ENCODE results near the gene ARHGDIB.
A peak's percentile ranks its signal among the peaks of the same experiment; 100 is the strongest.

Gene ARHGDIB

DNA sequence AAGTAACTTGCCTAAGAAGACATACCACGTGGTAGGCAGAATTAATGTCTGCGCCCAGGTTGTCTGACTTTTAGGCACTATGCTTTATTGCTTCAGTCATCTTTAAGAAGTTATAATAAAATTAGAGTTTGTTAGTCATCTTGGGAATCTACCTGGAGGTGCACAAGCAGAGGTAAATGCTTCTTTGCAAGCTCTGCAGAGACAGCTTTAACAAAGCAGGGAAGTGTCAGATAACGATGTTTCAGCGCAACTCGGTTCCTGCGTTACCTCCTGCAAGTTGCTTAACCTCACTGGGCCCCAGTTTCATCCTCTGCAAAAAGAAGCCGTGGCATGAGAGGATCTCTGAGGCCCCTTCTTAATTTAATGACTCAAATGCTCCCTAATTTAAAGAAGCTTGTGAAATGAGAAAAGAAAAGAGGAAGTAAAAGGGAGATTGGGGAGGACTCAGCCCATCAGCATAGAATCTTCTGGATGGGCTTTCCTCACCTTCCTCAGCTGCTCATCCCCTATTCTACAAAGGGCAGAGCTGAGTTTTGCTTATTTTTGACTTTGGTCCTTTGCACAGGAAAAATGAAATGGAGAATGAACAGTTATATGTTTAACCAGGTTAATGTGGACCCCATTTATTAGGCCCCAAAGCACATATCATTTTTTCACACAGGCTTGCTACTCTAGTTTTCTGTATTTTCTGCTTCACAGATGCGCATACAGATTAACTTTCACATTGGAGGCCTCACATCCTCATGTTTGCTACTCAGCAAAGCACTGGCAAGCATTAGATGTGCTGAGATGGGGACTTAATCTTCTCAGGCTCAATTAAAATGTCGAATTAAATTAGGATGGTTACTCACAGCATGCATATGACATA is 5.1 kb downstream of the ARHGDIB start:
- DNase-seq (ENCODE audit: low read depth): no peak

DNA sequence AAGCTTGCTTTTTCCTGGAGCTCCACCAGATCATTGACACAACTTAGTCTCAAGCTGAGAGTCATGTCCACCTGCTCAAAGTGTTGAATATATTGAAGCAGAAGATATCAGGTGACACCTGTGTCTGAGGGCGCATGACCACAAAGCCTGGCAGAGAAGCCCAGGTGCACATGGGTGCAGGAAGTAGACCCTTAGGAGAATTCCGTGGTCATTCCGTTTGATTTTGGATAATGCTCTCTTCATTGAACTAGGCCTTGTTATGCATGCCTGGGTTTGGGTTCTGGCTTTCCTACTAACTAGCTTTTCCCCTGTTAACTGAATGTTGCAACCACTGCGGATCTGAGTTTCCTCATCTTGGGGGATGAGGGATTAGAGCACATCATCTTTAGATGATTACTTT is 7.1 kb downstream of the ARHGDIB start:
- no peak for DNase-seq (ENCODE audit: low read depth)

DNA sequence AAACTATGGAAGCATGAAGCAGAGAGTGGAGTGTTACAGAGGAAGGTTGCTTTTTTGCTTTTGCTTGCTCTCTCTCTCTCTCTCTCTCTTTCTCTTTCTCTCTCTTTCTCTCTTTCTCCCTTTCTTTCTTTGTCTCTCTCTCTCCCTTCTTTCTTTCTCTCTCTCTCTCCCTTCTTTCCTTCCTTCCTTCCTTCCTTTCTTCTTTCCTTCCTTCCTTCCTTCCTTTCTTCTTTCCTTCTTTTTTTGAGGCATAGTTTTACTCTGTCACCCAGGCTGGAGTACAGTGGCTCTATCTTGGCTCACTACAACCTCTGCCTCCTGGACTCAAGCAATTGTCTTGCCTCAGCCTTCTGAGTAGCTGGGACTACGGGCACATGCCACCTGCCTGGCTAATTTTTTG is 7.6 kb downstream of the ARHGDIB start:
- DNase-seq (ENCODE audit: low read depth): no peak

DNA sequence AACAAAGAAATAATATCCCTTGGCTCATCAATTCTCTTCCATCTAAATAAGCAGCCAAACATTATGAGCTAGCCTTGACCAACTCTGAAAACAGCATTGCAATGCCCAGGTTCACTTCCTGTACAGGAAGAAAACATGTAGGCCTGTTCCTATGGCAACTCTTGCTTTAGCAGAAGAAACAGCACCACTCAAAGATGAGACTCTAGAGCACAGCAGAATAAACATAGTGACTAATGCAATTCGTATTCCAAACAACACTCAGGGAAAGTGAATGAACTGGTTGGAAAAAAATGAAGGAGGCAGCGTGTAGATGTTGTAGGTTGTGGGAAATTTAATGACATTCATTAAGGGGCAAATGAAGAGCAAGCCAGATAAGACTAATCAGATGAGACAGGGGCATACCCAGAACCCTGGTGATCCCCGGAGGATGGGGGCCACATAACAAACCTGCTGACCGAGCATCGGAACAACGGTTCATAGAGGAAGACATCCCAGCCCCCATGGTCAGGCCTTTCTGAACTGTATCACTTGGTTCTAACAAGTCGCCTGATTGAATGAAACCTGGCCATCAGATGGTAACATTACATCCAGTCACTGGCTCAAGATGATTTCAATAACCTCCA is 9.0 kb downstream of the ARHGDIB start:
- no peak for DNase-seq (ENCODE audit: low read depth)

DNA sequence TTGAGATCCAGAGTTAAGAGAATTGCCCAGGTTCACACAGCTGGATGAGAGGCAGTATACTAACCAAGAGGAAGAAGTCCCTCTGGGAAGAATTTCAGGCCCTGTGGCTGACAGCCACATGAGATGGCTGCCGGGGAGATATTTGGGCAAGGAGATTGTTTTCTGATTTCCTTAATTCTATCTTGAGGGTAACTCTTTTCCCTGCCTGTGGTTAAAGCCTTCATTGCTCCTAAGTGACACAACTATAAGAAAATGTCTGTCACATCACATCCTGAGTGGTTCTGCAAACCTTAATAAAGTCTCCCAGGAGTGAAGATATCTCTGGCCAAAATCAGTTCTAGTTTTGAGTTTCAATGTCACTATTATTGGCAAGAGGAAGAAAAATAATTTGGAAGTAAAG is 9.6 kb downstream of the ARHGDIB start:
- DNase-seq (ENCODE audit: low read depth): no peak

DNA sequence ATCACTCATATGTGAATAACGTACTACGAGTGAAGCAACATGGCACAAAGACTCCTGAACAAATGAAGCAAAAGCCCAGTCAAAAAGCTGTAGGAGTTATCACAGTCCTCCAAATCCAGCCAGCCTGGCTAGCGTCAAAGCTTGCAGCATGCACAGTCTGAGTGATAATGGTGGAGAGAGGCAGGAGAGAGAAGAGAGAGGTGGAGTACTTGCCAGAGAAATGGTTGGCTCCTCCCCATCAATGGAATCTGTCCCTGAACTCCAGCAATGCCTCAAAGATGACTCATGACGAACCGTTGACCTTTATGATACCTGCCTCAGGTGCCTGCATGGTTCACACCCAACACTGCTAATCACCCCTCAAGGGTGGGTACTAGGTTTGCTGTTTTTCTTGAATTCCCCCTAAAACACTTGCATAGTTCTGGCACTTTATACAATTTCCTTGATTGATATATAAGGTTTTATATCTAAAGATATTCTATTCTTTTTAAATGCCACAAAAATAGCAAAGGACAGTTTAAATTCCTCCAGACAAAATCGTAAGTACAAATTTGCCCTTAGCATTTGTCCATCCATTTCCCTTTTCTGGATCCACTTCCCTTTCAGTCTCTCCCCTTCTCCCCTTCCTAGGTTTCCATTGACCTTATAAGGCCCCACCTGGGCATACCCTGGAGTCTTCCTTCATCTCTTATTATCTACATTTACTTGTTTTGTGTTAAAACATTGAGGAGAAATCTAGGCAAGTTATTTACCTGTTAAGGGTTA is 10.2 kb downstream of the ARHGDIB start:
- no peak for DNase-seq (ENCODE audit: low read depth)

DNA sequence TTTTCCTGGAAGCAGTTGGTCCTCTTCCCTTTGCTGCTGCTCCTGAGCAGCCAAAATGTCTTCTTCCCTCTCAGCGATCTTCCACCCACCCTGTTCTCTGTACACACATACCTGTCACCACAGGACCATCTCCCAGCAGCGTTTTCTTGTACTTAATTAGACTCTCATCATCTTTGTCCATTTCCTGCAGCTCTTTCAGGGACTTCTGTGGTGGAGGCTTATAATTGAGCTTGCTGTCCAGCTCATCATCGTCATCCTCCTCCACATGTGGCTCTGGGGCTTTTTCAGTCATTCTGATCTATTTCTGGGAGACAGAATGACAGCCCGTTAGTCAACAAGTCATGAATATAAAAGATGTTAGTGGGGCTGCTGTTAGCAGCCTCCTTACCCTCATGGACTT is 11.0 kb downstream of the ARHGDIB start:
- no peak for DNase-seq (ENCODE audit: low read depth)

DNA sequence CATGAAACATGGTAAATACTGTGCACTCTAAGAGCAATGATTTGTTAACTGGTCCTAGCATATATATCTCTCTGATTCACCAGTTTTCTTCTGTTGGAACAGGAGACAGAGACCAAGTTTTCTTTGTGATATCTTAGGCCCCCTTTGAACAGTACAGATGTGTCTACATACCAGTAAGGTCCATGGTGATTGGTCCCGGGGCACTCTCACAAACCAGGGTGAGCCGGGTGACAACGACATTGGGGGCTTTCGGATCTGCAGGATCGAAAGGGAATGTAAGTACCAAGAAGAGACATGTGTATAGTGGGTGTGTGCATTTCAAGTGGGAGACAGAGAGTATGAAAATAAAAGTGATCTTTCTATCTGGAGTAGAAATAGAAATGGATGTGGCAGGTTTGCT is 11.8 kb downstream of the ARHGDIB start:
- no peak for DNase-seq (ENCODE audit: low read depth)

DNA sequence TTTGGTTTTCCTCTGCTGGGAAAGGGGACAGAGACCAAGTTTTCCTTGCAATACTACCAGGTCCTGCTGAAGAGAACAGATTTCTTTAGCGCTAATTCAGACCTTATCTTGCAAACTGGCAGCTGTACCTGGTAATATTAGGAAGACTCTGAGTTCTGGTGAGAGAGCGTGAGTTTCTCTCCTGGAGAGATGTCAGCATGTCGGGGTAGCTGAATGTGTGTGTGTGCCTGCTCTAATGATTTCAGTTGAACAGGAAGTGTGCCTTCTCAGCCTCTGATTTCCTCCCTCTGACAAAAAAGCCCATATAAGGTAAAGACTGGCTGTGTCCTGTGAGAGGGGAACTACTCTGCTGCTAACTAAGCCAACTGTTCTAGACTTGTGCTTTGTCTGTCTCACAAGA is 12.7 kb downstream of the ARHGDIB start:
- DNase-seq (ENCODE audit: low read depth): peak; percentile 41

DNA sequence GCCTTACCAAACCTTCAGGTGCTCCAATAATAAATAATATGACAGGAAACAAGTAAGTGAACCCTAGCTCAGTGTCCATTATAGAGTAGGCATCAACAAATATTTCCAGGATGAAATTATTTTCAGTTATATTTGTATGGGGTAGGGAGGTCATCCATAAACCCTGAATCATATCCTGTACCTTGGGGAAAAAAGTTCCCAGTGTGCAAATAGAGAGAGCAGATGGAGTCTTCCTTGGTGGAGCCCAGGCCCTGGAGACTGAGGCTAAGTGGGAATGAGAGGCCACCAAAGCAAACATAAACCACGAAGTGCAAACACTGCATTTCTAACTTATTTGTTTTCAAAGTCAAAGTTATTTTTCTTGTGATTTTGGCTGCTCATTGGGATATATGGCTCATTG is 14.5 kb downstream of the ARHGDIB start:
- no peak for DNase-seq (ENCODE audit: low read depth)

DNA sequence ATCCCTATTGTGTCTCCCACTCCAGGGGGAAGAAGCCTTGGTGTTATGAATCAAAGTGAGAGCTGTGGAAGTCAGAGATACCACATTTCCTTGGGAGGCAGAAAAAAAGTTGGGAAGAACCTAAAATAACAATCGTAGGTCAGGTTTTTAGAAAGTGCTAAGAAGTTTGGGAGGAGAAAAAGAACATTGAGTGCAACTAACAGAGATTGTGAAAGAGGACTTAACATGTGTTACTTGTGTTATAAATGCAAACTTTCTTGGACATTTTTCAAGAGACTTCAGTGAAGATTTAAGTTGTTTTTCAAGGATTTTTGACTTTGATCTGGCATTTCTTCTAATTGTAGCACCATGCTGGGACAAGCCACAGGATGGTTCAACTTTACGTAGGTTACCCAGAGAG is 15.2 kb downstream of the ARHGDIB start:
- DNase-seq (ENCODE audit: low read depth): no peak

DNA sequence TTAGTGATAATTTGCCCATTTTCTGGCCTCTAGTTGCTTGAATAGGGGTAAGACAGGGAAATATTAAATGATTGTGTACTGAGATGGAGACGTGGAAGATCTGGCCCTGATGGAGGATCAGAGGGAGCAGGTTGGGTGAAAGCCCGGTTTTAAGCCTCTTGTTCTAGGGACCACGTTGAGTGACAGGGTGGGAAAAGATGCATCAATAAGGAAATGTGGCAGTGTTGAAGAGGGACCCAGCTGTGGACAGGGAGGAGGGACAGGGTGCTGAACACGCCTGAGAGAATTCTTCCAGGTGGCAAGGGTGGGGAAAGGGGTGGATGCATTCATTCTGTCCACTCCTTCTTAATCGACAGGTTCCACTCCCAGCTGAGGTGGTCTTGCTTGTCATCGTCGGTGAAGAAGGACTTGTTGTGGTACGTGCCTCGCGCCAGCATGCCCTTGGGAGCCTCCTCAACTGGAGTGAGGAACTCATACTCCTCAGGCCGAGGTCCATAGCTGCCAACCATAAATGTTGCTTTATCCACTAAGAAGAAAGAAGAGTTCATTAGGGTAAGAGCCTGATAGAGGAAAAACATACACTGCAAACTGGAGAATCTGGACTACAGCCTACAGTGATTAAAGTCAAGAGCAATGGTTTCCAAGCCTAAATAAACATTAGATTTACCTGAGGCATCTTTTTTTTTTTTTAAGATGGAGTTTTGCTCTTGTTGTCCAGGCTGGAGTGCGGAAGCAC is 19.0 kb downstream of the ARHGDIB start:
- DNase-seq (ENCODE audit: low read depth): no peak

DNA sequence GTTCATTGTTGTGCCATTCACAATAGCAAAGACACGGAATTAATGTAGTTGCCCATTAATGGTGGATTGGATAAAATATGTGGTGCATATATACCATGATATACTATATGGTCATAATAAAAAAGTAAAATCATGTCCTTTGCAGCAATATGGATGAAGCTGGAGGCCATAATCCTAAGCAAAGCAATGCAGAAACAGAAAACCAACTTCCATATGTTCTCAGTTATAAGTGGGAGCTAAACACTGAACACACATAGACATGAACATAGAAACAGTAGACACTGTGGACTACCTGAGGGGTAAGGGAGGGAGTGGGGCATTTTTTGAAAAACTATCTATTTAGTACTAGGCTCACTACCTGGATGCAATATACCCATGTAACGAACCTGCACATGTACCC is 20.0 kb downstream of the ARHGDIB start:
- DNase-seq (ENCODE audit: low read depth): no peak

DNA sequence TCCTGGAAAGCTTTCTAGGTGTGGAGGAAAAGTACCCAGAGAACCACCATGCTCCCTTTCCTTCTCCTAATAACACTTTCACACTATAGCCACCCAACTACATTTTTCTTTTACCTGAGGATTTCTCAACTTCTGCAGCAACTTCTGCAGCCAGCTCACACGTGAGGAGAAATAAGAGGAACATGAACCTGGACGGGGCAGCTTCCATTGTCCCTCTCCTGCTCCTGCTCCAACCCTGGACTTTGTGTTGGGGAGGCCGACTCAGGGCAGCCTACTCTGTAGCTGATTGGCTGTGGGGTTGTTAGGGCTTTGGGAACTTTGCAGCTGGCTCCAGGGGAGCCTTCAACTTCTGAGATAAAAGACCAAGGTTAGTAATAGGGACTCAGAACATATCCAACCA is 23.1 kb downstream of the ARHGDIB start, which contains the start of gene ERP27:
ERP27 (minus strand) TSS at position 237 of the 400 bp plus-strand sequence; CDS start at position 208, 29 bp downstream.
- no peak for DNase-seq (ENCODE audit: low read depth)

DNA sequence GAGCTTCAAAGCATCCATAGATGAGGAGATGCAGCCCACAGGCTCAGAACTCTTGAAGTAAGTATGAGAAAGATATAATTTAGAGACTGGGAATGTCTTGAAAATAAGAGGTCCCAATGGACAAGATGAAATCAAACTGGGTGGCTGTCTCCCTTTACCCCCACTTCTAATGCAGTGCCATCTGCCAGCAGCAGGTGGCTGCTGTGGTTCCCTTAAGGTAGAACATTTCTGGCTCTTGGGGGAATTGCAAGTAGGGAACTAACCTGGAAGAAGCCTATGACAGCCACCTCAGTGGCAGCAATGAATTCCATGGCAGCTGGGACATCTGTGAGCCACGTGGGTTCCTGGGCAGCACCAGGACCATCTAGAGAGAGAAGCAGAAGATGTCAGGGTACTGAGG is 23.7 kb downstream of the ARHGDIB start:
- no peak for DNase-seq (ENCODE audit: low read depth)

DNA sequence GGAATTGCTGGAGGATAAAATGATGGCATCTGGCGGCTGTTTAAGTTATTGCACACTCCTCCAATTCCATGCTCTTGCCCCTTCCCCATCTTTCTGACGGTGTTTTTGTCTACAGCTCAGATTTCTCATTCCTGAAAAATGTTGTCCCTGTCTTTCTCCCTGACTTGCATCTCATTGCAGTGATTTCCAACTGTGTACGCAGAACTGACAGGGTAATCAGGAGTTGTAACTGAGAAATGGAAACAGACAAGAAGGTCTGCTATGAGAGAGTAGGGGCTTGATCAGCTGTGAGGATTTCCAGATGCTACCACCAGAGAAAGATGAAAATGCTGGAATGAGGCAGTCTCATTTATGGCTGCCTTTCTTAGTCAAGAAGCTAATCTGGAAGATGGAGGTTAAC is 24.4 kb downstream of the ARHGDIB start:
- DNase-seq (ENCODE audit: low read depth): no peak

DNA sequence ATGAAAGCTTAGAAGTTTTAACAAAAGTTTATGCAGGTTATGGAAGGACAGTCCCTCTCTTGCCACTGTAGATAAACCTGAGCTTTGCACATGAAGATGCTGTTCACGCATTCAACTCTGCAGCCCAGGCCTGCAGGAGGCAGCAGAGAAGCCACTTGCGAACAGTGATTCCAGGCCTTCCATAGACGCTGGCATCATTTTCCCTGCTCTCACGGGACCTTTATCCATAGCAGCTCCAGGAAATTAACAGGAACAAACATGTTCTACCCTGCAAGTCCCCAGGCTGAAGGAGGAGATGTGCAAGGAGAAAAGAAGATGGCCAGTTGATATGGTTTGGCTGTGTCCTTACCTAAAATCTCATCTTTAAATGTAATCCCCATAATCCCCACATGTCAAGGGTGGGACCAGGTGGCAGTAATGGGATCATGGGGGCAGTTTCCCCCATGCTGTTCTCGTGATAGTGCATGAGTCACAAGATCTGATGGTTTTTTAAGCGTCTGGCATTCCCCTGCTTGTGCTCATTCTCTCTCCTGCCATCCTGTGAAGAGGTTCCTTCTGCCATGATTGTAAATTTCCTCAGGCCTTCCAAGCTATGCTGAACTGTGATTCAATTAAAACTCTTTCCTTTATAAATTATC is 25.1 kb downstream of the ARHGDIB start:
- no peak for DNase-seq (ENCODE audit: low read depth)

DNA sequence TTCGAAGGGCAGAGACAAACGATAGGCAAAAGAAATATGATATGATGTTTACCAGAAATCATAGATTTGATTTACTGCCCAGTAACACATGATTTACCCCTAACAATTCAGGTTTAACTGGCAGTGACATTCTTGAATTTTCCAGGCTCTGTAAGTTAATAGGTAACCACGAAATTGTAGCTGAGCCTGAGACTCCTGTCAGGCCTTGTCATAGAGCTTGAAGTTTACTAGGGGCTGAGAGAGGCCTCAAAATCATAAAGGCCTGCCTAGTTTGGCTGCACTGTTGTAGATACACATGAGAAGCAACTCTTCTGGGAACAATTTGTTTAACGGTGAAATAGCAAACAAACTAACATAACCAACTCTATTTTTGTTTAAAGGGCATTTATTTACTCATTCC is 26.4 kb downstream of the ARHGDIB start:
- no peak for DNase-seq (ENCODE audit: low read depth)

DNA sequence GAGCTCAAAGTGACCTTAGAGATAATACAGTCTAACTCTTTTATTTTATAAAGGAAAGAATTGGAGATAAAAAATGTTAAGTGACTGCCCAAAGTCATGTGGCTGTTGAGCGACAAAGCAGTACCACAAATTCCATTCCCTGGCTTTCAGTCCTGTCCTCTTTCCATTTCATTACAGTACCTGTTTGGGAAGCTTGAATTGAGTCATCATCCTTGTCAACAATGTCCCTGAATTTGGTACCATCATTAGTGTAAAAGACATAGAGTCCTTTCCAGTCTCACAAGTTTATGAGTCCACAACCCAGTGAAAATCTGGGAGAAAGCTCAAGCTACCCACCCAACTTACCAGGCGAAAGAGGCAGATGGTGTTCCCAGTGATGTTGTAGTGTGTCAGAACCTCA is 26.9 kb downstream of the ARHGDIB start:
- DNase-seq (ENCODE audit: low read depth): no peak

DNA sequence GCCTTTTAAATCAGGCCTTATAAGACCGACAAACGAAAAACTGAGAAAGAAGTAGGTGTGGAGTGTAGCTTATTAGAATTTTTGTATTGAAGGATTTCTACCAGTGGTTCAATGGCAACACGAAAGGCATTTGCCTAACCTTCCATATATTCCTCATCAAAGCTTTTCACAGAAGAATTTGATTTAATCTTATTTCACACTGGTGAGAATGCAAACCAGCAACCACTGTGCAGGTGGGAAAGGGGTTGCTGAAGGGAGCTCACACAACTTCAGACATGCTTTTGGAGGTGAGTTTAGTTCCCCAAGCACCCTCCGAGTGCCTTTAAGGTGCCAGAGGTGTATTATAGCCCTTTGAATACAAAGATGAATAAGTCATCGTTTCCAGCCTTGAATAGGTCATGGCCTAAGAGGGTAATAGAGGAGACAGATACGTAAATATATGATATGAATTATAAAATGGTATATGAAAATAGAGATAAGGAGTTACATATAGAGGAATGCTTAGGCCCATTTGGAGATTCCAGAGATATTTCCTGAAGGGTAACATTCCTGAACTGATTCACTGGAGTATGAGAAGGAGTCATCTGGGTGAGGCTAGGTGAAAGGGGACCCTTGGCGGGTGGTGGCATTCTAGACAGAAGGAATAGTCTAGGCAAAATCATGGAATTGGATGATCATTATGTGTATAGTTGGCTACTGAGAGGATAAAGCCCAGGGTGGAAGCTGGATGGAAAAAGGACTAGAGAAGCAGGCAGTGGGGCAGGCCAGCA is 29.4 kb downstream of the ARHGDIB start:
- no peak for DNase-seq (ENCODE audit: low read depth)

DNA sequence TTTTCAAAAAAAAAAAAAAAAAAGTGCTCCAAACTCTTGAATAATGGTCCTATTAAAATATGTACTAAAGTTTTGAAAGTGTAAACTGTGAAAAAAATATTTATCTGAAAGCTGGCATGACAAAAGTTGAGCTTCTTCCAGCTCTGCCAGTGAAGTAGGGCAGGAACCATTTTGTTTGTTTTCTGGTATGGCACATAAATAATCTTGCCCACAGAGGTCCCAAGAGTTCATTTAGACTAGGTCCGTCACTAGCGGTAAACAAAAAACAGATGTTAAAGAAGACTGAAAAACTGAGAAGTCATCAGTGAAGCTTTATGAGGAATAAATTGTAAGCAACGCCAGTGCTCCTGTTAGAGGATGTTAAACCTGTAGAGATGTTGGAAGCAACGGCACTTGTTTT is 30.0 kb downstream of the ARHGDIB start:
- DNase-seq (ENCODE audit: low read depth): no peak

All from activated gamma-delta T cell treated with anti-CD3 and anti-CD28 coated beads, Interleukin-2, amount 50 U/mL, for 16 hours (primary cell).